K562 (cell line): ENCODE data around the gene PRUNE1. TPM values are rescaled to one million over a fixed set of nuclear protein-coding genes. Genes with fewer than 3 reads are reported as not detected.
A peak's percentile ranks its signal among the peaks of the same experiment; 100 is the strongest.

Source experiments
- ATAC-seq: fragments of 200-7000 bp; cut with Tn5 transposase; 3 replicates; pipeline ENCODE4 v1.9.1; 2020; ENCODE audit warnings: moderate library complexity
- BruUV-seq: library from RNA; stranded (reverse); fragments of 400-500 nt; replicated peaks from 2 replicates; lab custom pipeline; 2021; lab: Mats Ljungman, UMichigan
- CTCF ChIA-PET: fragments of 300-600 bp; formaldehyde crosslinking; extraction: SDS; loops from one replicate; lab custom pipeline; 2021; ENCODE audit warnings: low intra/inter-chr PET ratio; lab: Yijun Ruan, JAX
- POLR2A ChIA-PET: fragments of 300-600, 350-650 bp; sonication (Branson Sonifier 250); formaldehyde crosslinking; extraction: SDS; loops from one replicate; lab custom pipeline; 2021; ENCODE audit warnings: antibody characterized with exemption, inconsistent platforms; lab: Yijun Ruan, JAX
- DNase-seq, 4 experiments: peaks; one replicate each; pipeline versions ENCODE4 v3.0.0 to v3.0.0-alpha.2; 2011 to 2018; ENCODE audit warnings: low spot score in 3 of 4, mixed read lengths in 3 of 4; ENCODE audit errors: extremely low read depth in 1 of 4
- FAIRE-seq: peaks from 2 replicates; lab custom pipeline; 2011; peaks lifted over from hg19 to GRCh38; lab: Jason Lieb, UNC
- H2AFZ ChIP-seq: 2 replicates; pipeline ENCODE4 v1.6.0; 2011; ENCODE audit warnings: low read depth, low read length, control low read depth, inconsistent platforms
- H3K27ac ChIP-seq: fragments of 200-600 bp; 3 replicates; pipeline ENCODE4 v1.8.0; 2011; ENCODE audit warnings: low read depth, mild to moderate bottlenecking, control low read depth, inconsistent platforms, low read length, moderate library complexity, mixed read lengths; ENCODE audit errors: extremely low read depth
- H3K27me3 ChIP-seq, 2 experiments: fragments of 300-600 bp in 1 of 2; 2 replicates in 1 of 2; 3 replicates in 1 of 2; pipeline versions ENCODE4 v1.6.0 to v1.8.0; 2011; ENCODE audit warnings: inconsistent platforms in 2 of 2, low read length in 2 of 2, mild to moderate bottlenecking in 1 of 2, mixed read lengths in 1 of 2, moderate library complexity in 1 of 2; ENCODE audit not compliant: control insufficient read depth in 2 of 2, insufficient read depth in 2 of 2
- H3K36me3 ChIP-seq: fragments of 300-600 bp; 3 replicates; pipeline ENCODE4 v1.8.0; 2011; ENCODE audit warnings: mild to moderate bottlenecking, low read length, inconsistent platforms; ENCODE audit not compliant: control insufficient read depth, insufficient read depth
- H3K4me1 ChIP-seq, 2 experiments: fragments of 200-600 bp in 1 of 2; replicated peaks in 1 of 2; 2 replicates in 1 of 2; 3 replicates in 1 of 2; pipeline versions ENCODE4 v1.5.1 to v1.8.0; 2011; ENCODE audit warnings: inconsistent platforms in 2 of 2, low read length in 2 of 2, mild to moderate bottlenecking in 1 of 2, mixed read lengths in 1 of 2, moderate library complexity in 1 of 2; ENCODE audit not compliant: control insufficient read depth in 2 of 2, insufficient read depth in 2 of 2
- H3K4me2 ChIP-seq: 2 replicates; pipeline ENCODE4 v1.6.1; 2011; ENCODE audit warnings: low read length, control low read depth, inconsistent platforms, mixed read lengths; ENCODE audit not compliant: insufficient read depth
- H3K4me3 ChIP-seq: fragments of 200-600 bp; sonication (generic), shearing (Covaris generic); 2 replicates; pipeline ENCODE4 v1.5.1; 2016; ENCODE audit warnings: control low read depth, inconsistent platforms
- H3K79me2 ChIP-seq: fragments of 200-600 bp; 3 replicates; pipeline ENCODE4 v1.8.0; 2011; ENCODE audit warnings: low read length, inconsistent platforms; ENCODE audit not compliant: control insufficient read depth, insufficient read depth
- H3K9ac ChIP-seq, 2 experiments: 2 replicates each; pipeline versions ENCODE4 v1.6.0 to v1.6.1; 2011; ENCODE audit warnings: low read depth in 2 of 2, low read length in 2 of 2, control low read depth in 1 of 2, inconsistent platforms in 1 of 2, mild to moderate bottlenecking in 1 of 2, mixed read lengths in 1 of 2; ENCODE audit not compliant: insufficient read depth in 1 of 2
- H3K9me1 ChIP-seq: one replicate; pipeline ENCODE4 v1.6.0; 2011; ENCODE audit warnings: inconsistent platforms, mild to moderate bottlenecking, low read length, moderate library complexity; ENCODE audit not compliant: control insufficient read depth, insufficient read depth
- H3K9me3 ChIP-seq: replicated peaks from 2 replicates; pipeline ENCODE4 v1.5.1; 2011; ENCODE audit warnings: low read depth, low read length, inconsistent platforms; ENCODE audit not compliant: control insufficient read depth, insufficient read depth
- H4K20me1 ChIP-seq: replicated peaks from 2 replicates; pipeline ENCODE4 v1.6.1; 2011; ENCODE audit warnings: low read length, inconsistent platforms, mixed read lengths; ENCODE audit not compliant: control insufficient read depth, insufficient read depth
- POLR2AphosphoS2 ChIP-seq: IDR thresholded peaks from 2 replicates; pipeline ENCODE4 v1.6.1; 2012; ENCODE audit warnings: low read length, improper control_type of control experiment
- POLR2G ChIP-seq: fragments of 200-400 bp; formaldehyde crosslinking; IDR thresholded peaks from 2 replicates; pipeline ENCODE4 v1.6.1; 2017; ENCODE audit warnings: low read depth, mild to moderate bottlenecking, antibody characterized with exemption, low read length, moderate library complexity
- RBFOX2 ChIP-seq: fragments of 200-400 bp; formaldehyde crosslinking; IDR thresholded peaks from 2 replicates; pipeline ENCODE4 v1.6.1; 2017; ENCODE audit warnings: low read depth, mild to moderate bottlenecking, low read length, moderate library complexity
- ZBTB17 ChIP-seq: fragments of 450-650 bp; formaldehyde crosslinking; IDR thresholded peaks from 2 replicates; pipeline ENCODE4 v1.4.0; 2020; ENCODE audit warnings: mild to moderate bottlenecking
- ZNF174 ChIP-seq: fragments of 250-450 bp; sonication (Bioruptor Pico); IDR thresholded peaks from 2 replicates; pipeline ENCODE4 v1.4.0; 2020; ENCODE audit warnings: mild to moderate bottlenecking
- ZNF79 ChIP-seq: fragments of 250-450 bp; sonication (Bioruptor Pico); IDR thresholded peaks from 2 replicates; pipeline ENCODE4 v1.4.0; 2020; ENCODE audit warnings: low read depth, mild to moderate bottlenecking, moderate library complexity
- WGBS: fragments of 100-300 bp; shearing (Covaris generic); methylation state at CpG from one replicate; pipeline ENCODE4 v1.1.6; 2016; ENCODE audit warnings: low coverage, mixed read lengths; ENCODE audit not compliant: insufficient coverage; ENCODE audit errors: missing lambda C conversion rate; 5-methylcytosine and 5-hydroxymethylcytosine counted together
- in situ Hi-C: fragments of 300-500 bp; cut with MboI; formaldehyde crosslinking; loops from 4 replicates; pipeline ENCODE4 v1.15.0; 2018; ENCODE audit warnings: inconsistent platforms, mixed read lengths
- intact Hi-C: fragments of 100-400 bp; cut with micrococcal nuclease; formaldehyde crosslinking; loops from 2 replicates; pipeline ENCODE4 v1.14.2; 2022
- polyA plus RNA-seq, 8 experiments: library from polyadenylated mRNA; depleted of rRNA in 4 of 8; stranded (reverse) in 5 of 8; unstranded in 3 of 8; fragments of >200 nt; fragmentation: Nextera tagmentation in 2 of 8; fragmentation: Illumina TruSeq in 1 of 8; extraction: Ambion mirVana in 2 of 8; extraction: Trizol in 1 of 8; gene quantifications; 2 replicates each; pipeline versions ENCODE4 v1.2.1 to v1.2.3, GENCODE V29; 2011 to 2014; ENCODE audit warnings: inconsistent platforms in 1 of 8, missing spikeins in 1 of 8
- total RNA-seq, 7 experiments: library from RNA; depleted of rRNA in 6 of 7; stranded (reverse); fragments of >200 nt in 6 of 7; fragmentation: Illumina TruSeq in 2 of 7; extraction: Trizol in 2 of 7; gene quantifications; 2 replicates each; pipeline versions ENCODE4 v1.2.1 to v1.2.3, GENCODE V29; 2011 to 2021; ENCODE audit warnings: low replicate concordance in 1 of 7

PRUNE1 gene
- total and polyA plus RNA-seq, 9 of the 15 experiments (the other 6 are each of a cell fraction or from before 2014, with no cell fraction given) = 16.7 to 48.3 (median 26.2) TPM

DNA sequence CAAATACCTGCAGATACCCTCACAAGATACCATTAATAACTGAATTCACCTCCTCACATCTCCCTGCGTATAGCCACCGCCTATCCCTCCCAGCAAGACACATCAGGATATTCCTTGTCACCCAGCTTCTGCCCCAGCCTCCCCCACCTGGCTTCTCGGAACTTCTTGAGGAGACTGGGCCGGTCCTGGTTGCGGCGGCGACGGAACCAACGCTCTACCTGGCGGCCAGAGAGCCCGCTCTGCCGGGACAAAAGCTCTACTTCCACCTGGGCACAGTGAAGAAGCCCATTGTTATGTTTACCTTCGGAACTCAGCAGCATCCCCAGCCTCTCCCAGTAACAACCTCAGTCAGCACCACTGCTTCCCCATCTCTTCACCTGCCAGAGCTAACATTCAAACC, 40.3 kb upstream of the PRUNE1 start:
- CTCF ChIA-PET = no interaction called here

DNA sequence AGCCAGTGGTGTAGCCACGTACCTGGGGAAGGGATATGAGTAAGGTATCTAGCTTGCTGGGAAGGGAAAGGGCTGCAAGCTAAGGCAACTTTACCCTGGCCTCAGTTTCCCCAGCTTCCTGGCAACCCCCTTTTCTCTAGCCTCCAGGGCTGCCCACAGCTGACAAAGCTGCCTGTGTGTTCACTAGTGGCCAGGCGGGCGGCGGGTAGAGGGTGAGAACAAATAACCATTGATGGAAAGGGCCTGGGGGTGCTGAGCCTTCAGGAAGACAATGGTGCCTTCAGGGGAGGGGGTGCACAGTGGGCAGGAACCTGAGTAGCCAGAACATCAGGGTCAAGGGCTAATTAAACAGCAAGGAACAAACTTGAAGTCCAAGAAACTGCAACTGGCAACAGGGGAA, 39.8 kb upstream of the PRUNE1 start:
- Histone ChIP-seq H4K20me1 (peaks cover 41% of the 10 kb centered on the region), H3K4me3 (no peak overlapping the region), H2AFZ (no peak overlapping the region), H3K4me2 (no peak overlapping the region), H3K9ac (no peak overlapping the region), H3K27me3 (no peaks in the 10 kb centered on the region), H3K36me3 (peaks cover 90% of the 10 kb centered on the region), H3K27ac (no peak overlapping the region), H3K9me1 (peaks cover 5% of the 10 kb centered on the region), H3K9me3 (no peaks in the 10 kb centered on the region), H3K79me2 (peaks cover 53% of the 10 kb centered on the region), H3K4me1 (peaks cover 30 to 36% of the 10 kb centered on the region in 2 experiments)
- ChIA-PET CTCF (no interaction called here), POLR2A (interaction anchor here (2.4 to 7.5 kb wide), 2 partner anchors 9 to 12 kb away, joined by 5 to 64 read pairs; no protein-coding TSS in a partner anchor)
- ATAC-seq (no peak), DNase-seq (no peak), FAIRE-seq (no peak)
- in situ Hi-C loops (no loop called here), intact Hi-C loops (no loop called here)
- WGBS = 94% methylated on average over 4 of the region's 4 CpGs
- TF ChIP-seq POLR2G (0 out of 2 replicates have a peak, but pooled peaks have one; percentile 5), ZNF79 (CRISPR knock-in tag) (no peak), ZBTB17 (CRISPR knock-in tag) (no peak), POLR2AphosphoS2 (peak; percentile 41; the same call in 1 of the 2 replicates)
- BruUV-seq = no TSS peak

More for the DNA sequence above, 40.3 kb upstream of the PRUNE1 start:
- DNase-seq = no peak
- peaks cover 48% of the 10 kb centered on the region for H3K79me2 ChIP-seq
- peaks cover 27 to 31% of the 10 kb centered on the region in 2 experiments for H3K4me1 ChIP-seq
- POLR2A ChIA-PET = interaction anchor here (0.6 to 7.5 kb wide), 3 partner anchors 10 to 148 kb away, joined by 3 to 64 read pairs (median 5); no protein-coding TSS in a partner anchor
- H2AFZ ChIP-seq = no peak overlapping the region
- intact Hi-C loops (no loop called here), in situ Hi-C loops (no loop called here)
- no peak overlapping the region for H3K27ac ChIP-seq
- H3K4me3 ChIP-seq = no peak overlapping the region
- H4K20me1 ChIP-seq = peaks cover 35% of the 10 kb centered on the region
- no peaks in the 10 kb centered on the region for H3K27me3 ChIP-seq
- no peak overlapping the region for H3K4me2 ChIP-seq
- TF ChIP-seq RBFOX2 (peak; percentile 43), ZNF174 (no peak), POLR2G (peak; percentile 58)
- FAIRE-seq = no peak
- peaks cover 94% of the 10 kb centered on the region for H3K36me3 ChIP-seq
- BruUV-seq = no TSS peak
- no peaks in the 10 kb centered on the region for H3K9me3 ChIP-seq
- H3K9ac ChIP-seq = no peak overlapping the region
- WGBS = 98% methylated on average over 12 of the region's 13 CpGs
- ATAC-seq = no peak
- peaks cover 5% of the 10 kb centered on the region for H3K9me1 ChIP-seq
